Hematopoietic multipotent progenitor cell treated with erythropoietin and hydrocortisone succinate and interleukin-3 and kit ligand, for 17 days (in vitro differentiated cells): ENCODE results near the gene GPR173.

ENCODE experiments used
- DNase-seq: peaks from one replicate; pipeline ENCODE4 v3.0.0-alpha.2; 2015; ENCODE audit warnings: low spot score

Gene GPR173

GRCh38 chrX:53071064-53071463 lies 22.5 kb downstream of the GPR173 start:
- DNase-seq = no peak

DNA sequence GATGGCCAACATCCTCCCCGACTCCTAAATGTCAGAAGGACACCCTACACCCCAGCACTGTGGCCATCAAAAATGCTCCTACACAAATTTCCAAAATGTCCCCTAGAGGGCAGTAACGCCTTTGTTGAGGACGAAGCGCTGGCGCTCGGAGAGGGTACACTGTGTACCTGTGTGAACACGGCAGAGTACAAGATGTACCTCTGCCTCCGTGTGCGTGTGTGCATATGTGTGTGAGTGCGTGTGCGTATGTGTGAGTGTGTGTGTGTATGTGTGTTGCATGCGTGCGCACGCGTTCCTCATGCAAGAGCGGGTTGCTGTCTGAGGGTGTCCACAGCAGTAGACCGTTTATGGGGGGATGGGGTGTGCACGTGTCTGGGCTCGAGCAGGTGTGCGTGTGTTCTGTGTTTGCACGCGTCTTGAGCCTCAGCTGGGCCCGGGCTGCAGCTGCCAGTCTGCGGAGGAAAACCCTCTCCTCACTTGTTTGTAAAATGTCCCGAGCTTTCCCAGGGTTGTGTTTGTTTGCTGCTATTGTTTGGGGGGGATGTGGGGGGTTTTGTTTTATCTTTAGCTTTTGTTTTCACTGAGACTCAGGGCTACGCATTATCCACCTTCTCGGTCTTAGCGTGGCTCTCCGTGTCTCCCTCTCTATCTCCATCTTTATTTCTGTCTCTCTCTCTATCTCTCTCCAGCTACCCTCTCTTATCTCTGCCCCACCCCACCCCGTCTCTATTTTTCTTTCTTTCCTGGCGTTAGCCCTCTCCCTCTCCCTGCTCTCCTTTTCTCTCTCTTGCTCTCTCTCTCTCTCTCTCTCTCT lies 23.2 kb downstream of the GPR173 start:
- peak; percentile 79 for DNase-seq

DNA sequence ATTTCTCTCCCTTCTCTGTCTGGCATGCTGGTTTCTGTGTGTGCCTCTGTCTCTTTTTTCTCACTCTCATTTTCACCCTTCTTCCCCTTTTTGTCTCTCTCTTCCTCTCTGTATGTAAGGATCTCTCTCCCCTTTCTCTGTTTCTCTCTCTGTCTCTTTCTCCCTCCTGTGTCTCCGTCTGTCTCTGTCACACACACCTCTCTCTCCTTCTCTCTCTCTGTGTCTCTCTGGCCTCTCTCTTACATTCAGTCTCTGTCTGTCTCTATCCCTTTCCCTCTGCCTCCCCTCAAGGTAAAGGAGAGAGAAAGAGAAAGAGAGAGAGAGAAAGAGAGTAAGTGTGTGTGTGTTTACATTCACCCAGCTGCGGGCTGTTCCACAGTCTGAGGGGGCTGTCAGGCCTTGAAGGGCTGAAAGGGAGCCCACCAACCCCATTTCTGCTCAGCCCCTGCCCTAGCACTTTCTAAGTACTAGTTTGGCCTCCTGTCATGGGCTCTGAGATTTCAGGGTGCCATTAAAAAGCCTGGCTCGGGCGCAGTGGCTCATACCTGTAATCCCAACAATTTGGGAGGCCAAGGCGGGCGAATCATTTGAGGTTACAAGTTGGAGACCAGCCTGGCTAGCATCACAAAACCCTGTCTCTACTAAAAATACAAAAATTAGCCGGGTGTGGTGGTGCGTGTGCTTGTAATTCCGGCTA lies 24.0 kb downstream of the GPR173 start:
- DNase-seq = no peak

DNA sequence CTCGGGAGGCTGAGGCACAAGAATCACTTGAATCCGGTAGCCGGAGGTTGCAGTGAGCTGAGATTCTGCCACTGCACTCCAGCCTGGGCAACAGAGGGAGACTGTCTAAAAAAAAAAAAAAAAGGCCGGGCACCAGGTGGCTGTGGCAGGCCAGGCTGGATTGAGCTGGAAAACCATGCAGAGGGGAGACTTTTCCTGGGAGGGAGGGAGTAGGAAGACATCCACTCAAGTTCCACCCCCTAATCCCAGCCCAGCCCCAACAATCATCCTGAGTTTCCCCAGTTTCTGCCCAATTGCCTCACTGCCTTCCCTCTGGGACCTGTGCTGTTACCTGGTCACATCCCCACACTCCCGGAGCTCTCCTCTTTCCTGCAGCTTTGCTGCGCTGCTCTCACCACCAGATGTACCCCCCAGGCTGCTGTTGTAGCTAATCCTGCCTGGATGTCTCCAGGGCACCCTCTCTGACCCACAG lies 24.6 kb downstream of the GPR173 start:
- no peak for DNase-seq

DNA sequence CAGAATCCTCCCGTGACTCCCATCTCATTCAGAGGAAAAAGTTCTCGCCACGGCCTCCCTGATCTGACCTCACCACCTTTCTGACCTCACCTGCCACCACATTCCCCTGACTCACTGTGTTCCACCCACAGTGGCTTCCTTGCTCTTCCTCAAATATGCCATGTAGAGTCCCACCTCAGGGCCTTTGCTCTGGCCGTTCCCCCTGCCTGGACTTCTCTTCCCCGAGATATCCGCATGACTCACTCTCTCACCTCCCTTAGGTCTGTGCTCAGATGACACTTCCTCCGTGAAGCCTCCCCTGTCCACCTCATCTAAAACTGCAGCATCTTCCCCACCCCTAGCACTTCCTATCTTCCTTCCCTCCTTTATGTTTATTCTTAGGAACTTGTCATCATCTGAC lies 26.4 kb downstream of the GPR173 start:
- no peak for DNase-seq

GRCh38 chrX:53076671-53077070 lies 28.1 kb downstream of the GPR173 start:
- no peak for DNase-seq

GRCh38 chrX:53077207-53078197 lies 28.9 kb downstream of the GPR173 start:
- no peak for DNase-seq

DNA sequence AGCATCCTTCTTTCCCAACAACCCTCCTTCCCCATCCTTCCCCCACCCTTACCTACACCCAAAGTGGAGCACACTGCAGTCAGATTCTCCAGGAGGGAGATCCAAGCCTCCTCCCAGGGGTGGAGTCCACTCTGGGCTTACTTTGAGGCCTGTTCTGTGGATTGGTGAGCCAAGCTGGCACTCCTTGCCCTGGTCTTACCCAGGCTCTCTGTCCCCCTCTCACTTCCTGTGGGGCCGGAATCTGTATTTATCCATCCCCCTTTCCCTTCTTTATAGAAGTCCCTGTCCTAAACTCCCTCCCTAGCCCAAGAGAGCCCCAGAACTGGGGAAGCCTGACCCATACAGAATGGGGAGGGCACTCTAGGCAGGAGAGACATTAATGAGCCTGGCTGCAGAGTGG lies 30.4 kb downstream of the GPR173 start:
- no peak for DNase-seq

DNA sequence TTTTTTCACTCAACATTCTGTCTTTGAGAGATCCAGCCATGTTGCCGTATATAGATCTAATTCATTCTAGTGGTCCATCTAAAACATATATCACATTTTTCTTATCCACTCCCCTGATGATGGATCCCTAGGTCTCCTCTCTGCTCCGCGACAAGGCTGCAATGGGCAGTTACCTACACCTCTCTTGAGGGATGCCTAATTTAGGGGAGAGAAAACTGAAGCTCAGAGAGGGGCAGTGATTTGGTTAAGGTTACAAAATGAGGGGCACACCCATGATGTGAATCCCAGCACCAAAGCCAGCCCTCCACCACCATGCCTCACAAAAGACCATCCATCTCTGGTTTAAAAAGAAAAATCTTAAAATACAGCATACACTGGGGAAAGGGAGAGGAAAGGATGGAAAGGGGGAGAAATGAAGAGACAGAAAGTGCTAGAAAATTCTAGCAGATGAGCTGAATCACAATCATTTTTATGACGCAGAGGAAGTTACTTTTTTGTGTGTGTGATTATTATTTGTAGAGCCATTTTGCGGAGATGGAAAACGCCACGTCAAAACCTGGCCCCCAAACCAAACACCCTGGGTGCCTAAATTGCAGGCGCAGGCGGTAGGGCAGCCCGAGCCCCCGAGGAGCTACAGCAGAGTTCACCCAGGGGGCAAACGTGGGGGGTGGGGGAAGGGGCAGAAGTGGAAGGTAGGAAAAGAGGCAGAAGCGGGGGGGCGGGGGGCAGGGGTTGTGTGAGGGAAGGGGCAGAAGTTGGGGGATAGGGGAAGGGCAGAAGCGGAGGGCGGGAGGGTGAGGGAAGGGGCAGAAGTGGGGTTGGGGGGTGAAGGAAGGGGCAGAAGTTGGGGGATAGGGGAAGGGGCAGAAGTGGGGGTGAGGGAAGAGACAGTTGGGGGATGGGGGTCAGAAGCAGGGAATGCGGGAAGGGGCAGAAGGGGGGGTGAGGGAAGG lies 32.3 kb downstream of the GPR173 start:
- DNase-seq = no peak

DNA sequence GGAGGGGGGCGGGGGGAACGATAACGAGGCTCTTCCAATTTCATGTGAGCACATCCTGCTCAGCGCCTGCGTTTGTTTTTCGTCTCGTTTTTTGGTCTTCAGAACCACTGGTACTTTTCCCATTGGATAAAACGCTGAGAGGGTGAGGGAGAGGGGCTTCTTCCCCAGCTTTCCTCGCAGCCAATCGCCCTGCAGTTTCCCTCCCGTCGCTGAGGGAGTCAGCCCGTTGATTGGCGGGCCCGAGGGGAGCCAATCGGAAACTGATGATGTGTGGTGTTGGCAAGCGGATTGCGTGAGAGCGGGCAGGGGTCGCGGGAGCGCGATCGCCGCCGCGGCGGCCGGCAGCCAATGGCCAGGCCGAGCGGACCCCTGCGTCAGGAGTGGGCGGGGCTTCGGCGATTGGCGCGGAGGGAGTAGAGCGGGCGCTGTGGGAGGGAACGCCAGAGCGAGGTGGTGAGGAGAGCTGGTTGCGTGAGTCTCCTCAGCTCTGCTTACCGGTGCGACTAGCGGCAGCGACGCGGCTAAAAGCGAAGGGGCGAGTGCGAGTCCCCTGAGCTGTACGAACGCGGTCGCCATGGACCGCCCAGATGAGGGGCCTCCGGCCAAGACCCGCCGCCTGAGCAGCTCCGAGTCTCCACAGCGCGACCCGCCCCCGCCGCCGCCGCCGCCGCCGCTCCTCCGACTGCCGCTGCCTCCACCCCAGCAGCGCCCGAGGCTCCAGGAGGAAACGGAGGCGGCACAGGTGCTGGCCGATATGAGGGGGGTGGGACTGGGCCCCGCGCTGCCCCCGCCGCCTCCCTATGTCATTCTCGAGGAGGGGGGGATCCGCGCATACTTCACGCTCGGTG lies 33.6 kb downstream of the GPR173 start, which contains the start of gene TSPYL2:
TSS of gene TSPYL2 (plus strand) at position 443 of the 848 bp plus-strand sequence. CDS start at position 575, 132 bp downstream.
- peak; percentile 72 for DNase-seq

- no peak for DNase-seq
Measured at GRCh38 chrX:53082773-53083616, 34.4 kb downstream of the GPR173 start.

GRCh38 chrX:53084043-53084570 lies 35.5 kb downstream of the GPR173 start:
- DNase-seq = no peak

- DNase-seq = no peak
Measured at GRCh38 chrX:53084863-53085262, 36.3 kb downstream of the GPR173 start.

DNA sequence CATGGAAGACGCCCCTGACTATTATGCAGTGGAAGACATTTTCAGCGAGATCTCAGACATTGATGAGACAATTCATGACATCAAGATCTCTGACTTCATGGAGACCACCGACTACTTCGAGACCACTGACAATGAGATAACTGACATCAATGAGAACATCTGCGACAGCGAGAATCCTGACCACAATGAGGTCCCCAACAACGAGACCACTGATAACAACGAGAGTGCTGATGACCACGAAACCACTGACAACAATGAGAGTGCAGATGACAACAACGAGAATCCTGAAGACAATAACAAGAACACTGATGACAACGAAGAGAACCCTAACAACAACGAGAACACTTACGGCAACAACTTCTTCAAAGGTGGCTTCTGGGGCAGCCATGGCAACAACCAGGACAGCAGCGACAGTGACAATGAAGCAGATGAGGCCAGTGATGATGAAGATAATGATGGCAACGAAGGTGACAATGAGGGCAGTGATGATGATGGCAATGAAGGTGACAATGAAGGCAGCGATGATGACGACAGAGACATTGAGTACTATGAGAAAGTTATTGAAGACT lies 37.2 kb downstream of the GPR173 start:
- DNase-seq = no peak

- no peak for DNase-seq
Measured at GRCh38 chrX:53086464-53086863, 37.9 kb downstream of the GPR173 start.

DNA sequence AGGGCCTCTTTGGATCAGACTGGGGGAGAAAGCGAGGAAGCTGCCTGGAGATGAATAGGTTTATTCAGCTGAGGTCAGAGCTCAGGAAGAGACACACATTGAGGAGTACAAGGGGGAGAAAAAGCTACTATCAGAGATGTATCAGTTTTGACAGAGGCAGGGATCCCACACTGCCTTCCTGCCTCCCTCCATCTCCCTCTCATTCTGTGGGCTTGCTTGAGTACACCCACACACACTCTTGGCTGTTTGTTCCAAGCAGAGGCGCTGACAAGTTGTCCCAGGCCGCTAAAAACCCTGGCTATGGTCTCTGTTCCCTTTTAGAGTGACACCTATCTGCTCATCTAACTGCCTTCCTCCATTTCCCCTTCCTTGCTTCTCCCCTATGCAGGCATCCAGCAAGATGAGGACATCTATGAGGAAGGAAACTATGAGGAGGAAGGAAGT lies 38.8 kb downstream of the GPR173 start:
- DNase-seq = no peak

DNA sequence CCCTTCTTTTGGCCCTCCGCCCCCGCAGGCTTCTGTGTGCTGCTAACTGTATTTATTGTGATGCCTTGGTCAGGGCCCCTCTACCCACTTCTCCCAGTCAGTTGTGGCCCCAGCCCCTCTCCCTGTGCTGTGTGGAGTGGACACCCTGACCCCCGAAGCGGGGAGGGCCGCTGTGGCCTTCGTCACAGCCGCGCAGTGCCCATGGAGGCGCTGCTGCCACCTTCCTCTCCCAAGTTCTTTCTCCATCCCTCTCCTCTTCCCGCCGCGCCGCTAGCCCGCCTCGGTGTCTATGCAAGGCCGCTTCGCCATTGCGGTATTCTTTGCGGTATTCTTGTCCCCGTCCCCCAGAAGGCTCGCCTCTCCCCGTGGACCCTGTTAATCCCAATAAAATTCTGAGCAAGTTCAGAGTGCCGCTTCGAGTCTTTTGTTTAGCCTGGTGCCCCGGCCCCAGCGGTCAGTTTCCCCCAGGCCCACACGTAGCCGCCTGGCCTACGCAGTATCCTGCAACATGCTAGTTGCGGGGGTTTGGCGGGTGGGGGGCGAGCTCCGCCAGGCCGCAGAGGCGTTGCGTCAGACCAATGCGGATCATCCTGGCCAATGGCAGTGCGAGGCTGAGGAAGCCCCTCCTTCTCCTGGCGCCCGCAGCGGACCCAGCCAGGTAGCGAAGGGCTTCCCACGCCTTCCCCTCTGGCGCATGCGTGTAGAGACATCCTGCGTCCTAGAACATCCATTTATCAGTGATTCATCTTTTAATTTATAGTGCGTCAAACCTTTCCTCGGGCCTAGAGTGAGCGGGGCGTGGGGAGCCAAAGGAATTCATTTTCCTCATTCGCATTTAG lies 39.8 kb downstream of the GPR173 start:
- DNase-seq = peak; percentile 21
